K562 (cell line): Measurements from ENCODE around the gene SERPINA10. TPM values are rescaled to one million over a fixed set of nuclear protein-coding genes. Genes with fewer than 3 reads are reported as not detected.

Source experiments
- BRCA1 ChIP-seq, 2 experiments: fragments of 450-650 bp in 1 of 2; sonication (generic) in 1 of 2; formaldehyde crosslinking in 1 of 2; IDR thresholded peaks; 2 replicates each; pipeline versions ENCODE4 v1.5.0 to v1.6.1; 2017 to 2020; ENCODE audit warnings: mild to moderate bottlenecking in 1 of 2, missing genetic modification reagents in 1 of 2
- CREB3L1 ChIP-seq: fragments of 450-650 bp; IDR thresholded peaks from 2 replicates; pipeline ENCODE4 v1.6.1; 2014; ENCODE audit warnings: low read depth, mild to moderate bottlenecking, moderate library complexity, borderline replicate concordance
- HDGF ChIP-seq: fragments of 450-650 bp; IDR thresholded peaks from 2 replicates; pipeline ENCODE4 v1.6.1; 2016
- IRF2 ChIP-seq: sonication (generic); formaldehyde crosslinking; IDR thresholded peaks from 2 replicates; pipeline ENCODE4 v1.8.1; 2022; ENCODE audit warnings: mild to moderate bottlenecking, missing genetic modification reagents
- SP2 ChIP-seq: IDR thresholded peaks from 2 replicates; pipeline ENCODE4 v1.6.1; 2011; ENCODE audit warnings: mild to moderate bottlenecking, low read depth, low read length, moderate library complexity; ENCODE audit not compliant: poor library complexity, severe bottlenecking; ENCODE audit errors: extremely low read depth
- TCF7L2 ChIP-seq: fragments of 150-350 bp; IDR thresholded peaks from 2 replicates; pipeline ENCODE4 v1.6.1; 2016; ENCODE audit warnings: low read depth, mild to moderate bottlenecking, low read length, moderate library complexity
- TGIF2 ChIP-seq: sonication (generic); formaldehyde crosslinking; IDR thresholded peaks from 2 replicates; pipeline ENCODE4 v1.8.1; 2022; ENCODE audit warnings: mild to moderate bottlenecking, missing genetic modification reagents, moderate library complexity
- ZBED1 ChIP-seq: IDR thresholded peaks from 2 replicates; pipeline ENCODE4 v1.6.1; 2014
- ZNF449 ChIP-seq: fragments of 250-450 bp; sonication (Bioruptor Pico); IDR thresholded peaks from 2 replicates; pipeline ENCODE4 v1.8.0; 2022; ENCODE audit warnings: moderate library complexity, mild to moderate bottlenecking, inconsistent platforms
- ZNF592 ChIP-seq: fragments of 450-650 bp; IDR thresholded peaks from 2 replicates; pipeline ENCODE4 v1.6.1; 2017; ENCODE audit warnings: antibody characterized with exemption, mild to moderate bottlenecking
- polyA plus RNA-seq, 8 experiments: library from polyadenylated mRNA; depleted of rRNA in 4 of 8; stranded (reverse) in 5 of 8; unstranded in 3 of 8; fragments of >200 nt; fragmentation: Nextera tagmentation in 2 of 8; fragmentation: Illumina TruSeq in 1 of 8; extraction: Ambion mirVana in 2 of 8; extraction: Trizol in 1 of 8; gene quantifications; 2 replicates each; pipeline versions ENCODE4 v1.2.1 to v1.2.3, GENCODE V29; 2011 to 2014; ENCODE audit warnings: inconsistent platforms in 1 of 8, missing spikeins in 1 of 8
- total RNA-seq, 7 experiments: library from RNA; depleted of rRNA in 6 of 7; stranded (reverse); fragments of >200 nt in 6 of 7; fragmentation: Illumina TruSeq in 2 of 7; extraction: Trizol in 2 of 7; gene quantifications; 2 replicates each; pipeline versions ENCODE4 v1.2.1 to v1.2.3, GENCODE V29; 2011 to 2021; ENCODE audit warnings: low replicate concordance in 1 of 7

Gene SERPINA10
- total and polyA plus RNA-seq, 9 of the 15 experiments (the other 6 are each of a cell fraction or from before 2014, with no cell fraction given) = not detected

- TF ChIP-seq ZNF449 (CRISPR knock-in tag) (no peak), BRCA1 (IDR thresholded peaks at IDR 0.05) (no peak), BRCA1 (CRISPR knock-in tag; IDR thresholded peaks at IDR 0.05) (no peak), HDGF (no peak), SP2 (no peak), ZBED1 (no peak), ZNF592 (no peak), IRF2 (CRISPR knock-in tag) (no peak), CREB3L1 (no peak), TGIF2 (no peak), TCF7L2 (no peak)
Observed at GRCh38 chr14:94244182-94244581, 48.9 kb downstream of the SERPINA10 start (continued).
